Measurements from ENCODE around the gene ADAMTS17.

DNA sequence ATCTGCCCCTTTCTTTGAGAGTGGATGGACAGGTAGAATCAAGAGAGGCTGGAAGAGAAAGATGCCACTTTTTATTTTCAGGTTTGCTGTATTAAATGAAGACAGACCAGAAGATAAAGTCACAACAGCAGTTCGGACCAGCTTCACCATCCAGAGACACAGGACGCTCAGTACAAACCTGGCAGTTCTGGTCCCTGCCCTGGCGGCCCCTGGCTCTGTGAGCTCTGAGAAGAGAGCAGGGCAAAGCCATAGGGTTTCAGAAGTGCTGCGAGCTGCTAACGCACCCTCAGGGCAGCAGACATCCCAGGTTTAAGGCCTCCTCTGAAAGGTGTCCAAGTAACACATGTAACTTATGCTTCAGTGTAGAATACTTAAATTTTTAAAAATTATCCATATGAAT lies 216.8 kb downstream of the ADAMTS17 start:
- TF ChIP-seq POLR2A (IDR thresholded peaks at IDR 0.05) = no peak
- TF ChIP-seq, protein P1, sequence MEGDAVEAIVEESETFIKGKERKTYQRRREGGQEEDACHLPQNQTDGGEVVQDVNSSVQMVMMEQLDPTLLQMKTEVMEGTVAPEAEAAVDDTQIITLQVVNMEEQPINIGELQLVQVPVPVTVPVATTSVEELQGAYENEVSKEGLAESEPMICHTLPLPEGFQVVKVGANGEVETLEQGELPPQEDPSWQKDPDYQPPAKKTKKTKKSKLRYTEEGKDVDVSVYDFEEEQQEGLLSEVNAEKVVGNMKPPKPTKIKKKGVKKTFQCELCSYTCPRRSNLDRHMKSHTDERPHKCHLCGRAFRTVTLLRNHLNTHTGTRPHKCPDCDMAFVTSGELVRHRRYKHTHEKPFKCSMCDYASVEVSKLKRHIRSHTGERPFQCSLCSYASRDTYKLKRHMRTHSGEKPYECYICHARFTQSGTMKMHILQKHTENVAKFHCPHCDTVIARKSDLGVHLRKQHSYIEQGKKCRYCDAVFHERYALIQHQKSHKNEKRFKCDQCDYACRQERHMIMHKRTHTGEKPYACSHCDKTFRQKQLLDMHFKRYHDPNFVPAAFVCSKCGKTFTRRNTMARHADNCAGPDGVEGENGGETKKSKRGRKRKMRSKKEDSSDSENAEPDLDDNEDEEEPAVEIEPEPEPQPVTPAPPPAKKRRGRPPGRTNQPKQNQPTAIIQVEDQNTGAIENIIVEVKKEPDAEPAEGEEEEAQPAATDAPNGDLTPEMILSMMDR (IDR thresholded peaks at IDR 0.05 in 4 of 5, conservative IDR thresholded peaks at IDR 0.05 in 1 of 5) = no peak
